Breast epithelium (tissue), 3 donors: Measurements from ENCODE around the gene RAET1G.

Source experiments
- POLR2A ChIP-seq: fragments of 450-650 bp; IDR thresholded peaks from one replicate; pipeline ENCODE4 v1.6.1; 2016; ENCODE audit warnings: antibody characterized with exemption, mild to moderate bottlenecking, moderate library complexity
- POLR2AphosphoS5 ChIP-seq, 3 donors: sonication (generic); formaldehyde crosslinking; IDR thresholded peaks; one replicate each; pipeline ENCODE4 v1.6.1; 2017; ENCODE audit warnings: antibody characterized with exemption in 3 of 3
- TF ChIP-seq, protein P1 (sequence below), 3 donors: fragments of 450-650 bp; IDR thresholded peaks; one replicate each; pipeline ENCODE4 v1.5.1; 2016 to 2017; ENCODE audit warnings: antibody characterized with exemption in 3 of 3, mild to moderate bottlenecking in 3 of 3, moderate library complexity in 3 of 3

DNA sequence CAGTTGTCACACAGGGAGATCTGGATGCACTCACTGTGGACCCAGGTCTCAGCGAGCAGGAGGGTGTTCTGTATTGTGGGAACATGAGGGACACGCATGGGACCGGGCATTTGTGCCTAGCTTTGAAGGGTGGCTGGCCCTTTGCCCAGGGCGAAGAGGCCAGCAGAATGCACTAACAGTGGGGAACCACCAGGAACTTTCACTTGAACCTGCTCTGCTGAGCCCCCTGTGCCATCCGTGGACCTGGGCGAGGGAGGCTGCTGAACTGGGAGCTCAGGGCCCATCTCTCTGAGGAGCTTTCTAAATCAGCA is 17.7 kb upstream of the RAET1G start:
- TF ChIP-seq POLR2A (no peak), POLR2AphosphoS5 (IDR thresholded peaks at IDR 0.05) (no peak)
- TF ChIP-seq, protein P1, sequence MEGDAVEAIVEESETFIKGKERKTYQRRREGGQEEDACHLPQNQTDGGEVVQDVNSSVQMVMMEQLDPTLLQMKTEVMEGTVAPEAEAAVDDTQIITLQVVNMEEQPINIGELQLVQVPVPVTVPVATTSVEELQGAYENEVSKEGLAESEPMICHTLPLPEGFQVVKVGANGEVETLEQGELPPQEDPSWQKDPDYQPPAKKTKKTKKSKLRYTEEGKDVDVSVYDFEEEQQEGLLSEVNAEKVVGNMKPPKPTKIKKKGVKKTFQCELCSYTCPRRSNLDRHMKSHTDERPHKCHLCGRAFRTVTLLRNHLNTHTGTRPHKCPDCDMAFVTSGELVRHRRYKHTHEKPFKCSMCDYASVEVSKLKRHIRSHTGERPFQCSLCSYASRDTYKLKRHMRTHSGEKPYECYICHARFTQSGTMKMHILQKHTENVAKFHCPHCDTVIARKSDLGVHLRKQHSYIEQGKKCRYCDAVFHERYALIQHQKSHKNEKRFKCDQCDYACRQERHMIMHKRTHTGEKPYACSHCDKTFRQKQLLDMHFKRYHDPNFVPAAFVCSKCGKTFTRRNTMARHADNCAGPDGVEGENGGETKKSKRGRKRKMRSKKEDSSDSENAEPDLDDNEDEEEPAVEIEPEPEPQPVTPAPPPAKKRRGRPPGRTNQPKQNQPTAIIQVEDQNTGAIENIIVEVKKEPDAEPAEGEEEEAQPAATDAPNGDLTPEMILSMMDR (IDR thresholded peaks at IDR 0.05), result no peak
